HCT116 (cell line): Measurements from ENCODE around the gene PPM1H. TPM values are rescaled to one million over a fixed set of nuclear protein-coding genes. Genes with fewer than 3 reads are reported as not detected.

Source experiments
- ATAC-seq: fragments of 200-7000 bp; cut with Tn5 transposase; 2 replicates; pipeline ENCODE4 v1.9.1; 2020; ENCODE audit warnings: mild to moderate bottlenecking, moderate library complexity
- BruUV-seq: library from RNA; stranded (reverse); fragments of 400-500 nt; replicated peaks from 2 replicates; lab custom pipeline; 2021; lab: Mats Ljungman, UMichigan
- CTCF ChIA-PET: fragments of 300-600 bp; sonication (Branson Sonifier 250); formaldehyde crosslinking; loops from one replicate; lab custom pipeline; 2021; ENCODE audit warnings: antibody characterized with exemption; lab: Charles Lee
- POLR2A ChIA-PET: fragments of 300-600, 350-600 bp; sonication (Branson Sonifier 250); formaldehyde crosslinking; loops from one replicate; lab custom pipeline; 2021; ENCODE audit warnings: antibody characterized with exemption; lab: Charles Lee
- RAD21 ChIA-PET, 2 experiments: fragments of 300-600 bp; sonication (Branson Sonifier 250); formaldehyde crosslinking; loops; one replicate each; lab custom pipeline; 2023; ENCODE audit warnings: low total read pairs in 2 of 2; ENCODE audit not compliant: uncharacterized antibody in 2 of 2, unreplicated experiment in 2 of 2, low non-redundant PET in 1 of 2; lab: Charles Lee
- DNase-seq: peaks from one replicate; pipeline ENCODE4 v3.0.0-alpha.2; 2010; ENCODE audit warnings: low read depth, low spot score
- H2AFZ ChIP-seq: fragments of 200-600 bp; shearing (Covaris generic), sonication (generic); 2 replicates; pipeline ENCODE4 v1.6.1; 2017; ENCODE audit warnings: low read depth, mixed run types, mixed read lengths, antibody characterized with exemption, low read length; ENCODE audit not compliant: poor library complexity, severe bottlenecking
- H3K27ac ChIP-seq: 2 replicates; pipeline ENCODE4 v1.5.1; 2012; ENCODE audit warnings: low read depth, low read length
- H3K27me3 ChIP-seq: fragments of 200-600 bp; sonication (generic); 2 replicates; pipeline ENCODE4 v1.6.1; 2016; ENCODE audit warnings: mixed run types, low read length, mixed read lengths; ENCODE audit not compliant: insufficient read depth
- H3K36me3 ChIP-seq, 2 experiments: fragments of 200-500 bp in 1 of 2; fragments of 200-600 bp in 1 of 2; sonication (Bioruptor generic) in 1 of 2; sonication (generic) in 1 of 2; 2 replicates each; pipeline versions ENCODE4 v1.5.1 to v1.6.1; 2014 to 2016; ENCODE audit warnings: low read length in 2 of 2, inconsistent platforms in 1 of 2, mixed read lengths in 1 of 2, mixed run types in 1 of 2; ENCODE audit not compliant: insufficient read depth in 2 of 2, control insufficient read depth in 1 of 2
- H3K4me1 ChIP-seq, 2 experiments: fragments of 200-600 bp in 1 of 2; sonication (generic) in 1 of 2; 2 replicates each; pipeline versions ENCODE4 v1.5.1 to v1.6.1; 2012 to 2017; ENCODE audit warnings: low read length in 2 of 2, inconsistent platforms in 1 of 2, mild to moderate bottlenecking in 1 of 2, mixed read lengths in 1 of 2, mixed run types in 1 of 2, moderate library complexity in 1 of 2; ENCODE audit not compliant: insufficient read depth in 2 of 2, control insufficient read depth in 1 of 2
- H3K4me2 ChIP-seq: fragments of 200-600 bp; sonication (generic); 2 replicates; pipeline ENCODE4 v1.6.1; 2017; ENCODE audit warnings: mixed run types, low read length, mixed read lengths
- H3K4me3 ChIP-seq, 2 experiments: fragments of 200-600 bp in 1 of 2; sonication (generic) in 1 of 2; replicated peaks in 1 of 2; 2 replicates each; pipeline ENCODE4 v1.5.1; 2011 to 2016; ENCODE audit warnings: low read length in 2 of 2, control low read depth in 1 of 2, low read depth in 1 of 2, mild to moderate bottlenecking in 1 of 2, mixed read lengths in 1 of 2, mixed run types in 1 of 2
- H3K79me2 ChIP-seq: fragments of 200-600 bp; sonication (generic); 2 replicates; pipeline ENCODE4 v1.6.1; 2017; ENCODE audit warnings: mild to moderate bottlenecking, mixed run types, low read length, moderate library complexity, mixed read lengths; ENCODE audit not compliant: insufficient read depth
- H3K9ac ChIP-seq: fragments of 200-600 bp; sonication (generic); 2 replicates; pipeline ENCODE4 v1.6.1; 2016; ENCODE audit warnings: low read length, mixed read lengths
- H3K9me2 ChIP-seq: fragments of 200-600 bp; sonication (generic), shearing (Covaris generic); 2 replicates; pipeline ENCODE4 v1.6.1; 2017; ENCODE audit warnings: mixed run types, mild to moderate bottlenecking, moderate library complexity; ENCODE audit not compliant: insufficient read depth
- H3K9me3 ChIP-seq, 2 experiments: fragments of 200-500 bp in 1 of 2; fragments of 200-600 bp in 1 of 2; sonication (Bioruptor generic) in 1 of 2; sonication (generic) in 1 of 2; 2 replicates each; pipeline ENCODE4 v1.6.1; 2014 to 2017; ENCODE audit warnings: low read length in 2 of 2, mixed read lengths in 2 of 2, inconsistent platforms in 1 of 2, low read depth in 1 of 2, mild to moderate bottlenecking in 1 of 2, mixed run types in 1 of 2, moderate library complexity in 1 of 2; ENCODE audit not compliant: control insufficient read depth in 1 of 2, insufficient read depth in 1 of 2
- H4K20me1 ChIP-seq: fragments of 200-600 bp; sonication (generic), shearing (Covaris generic); 2 replicates; pipeline ENCODE4 v1.6.1; 2017; ENCODE audit warnings: mixed run types, mild to moderate bottlenecking, moderate library complexity; ENCODE audit not compliant: insufficient read depth
- CEBPB ChIP-seq: IDR thresholded peaks from 2 replicates; pipeline ENCODE4 v1.6.1; 2012; ENCODE audit warnings: low read depth
- EGR1 ChIP-seq: IDR thresholded peaks from 2 replicates; pipeline ENCODE4 v1.6.1; 2012; ENCODE audit warnings: low read depth
- ELF1 ChIP-seq: IDR thresholded peaks from 2 replicates; pipeline ENCODE4 v1.6.1; 2012; ENCODE audit warnings: low read depth, borderline replicate concordance
- EZH2 ChIP-seq: fragments of 200-600 bp; sonication (generic); IDR thresholded peaks from 2 replicates; pipeline ENCODE4 v1.6.1; 2017; ENCODE audit warnings: antibody characterized with exemption, mixed run types
- JUND ChIP-seq: IDR thresholded peaks from 2 replicates; pipeline ENCODE4 v1.6.1; 2012
- SIN3A ChIP-seq: IDR thresholded peaks from 2 replicates; pipeline ENCODE4 v1.6.1; 2012; ENCODE audit warnings: low read depth
- TCF7L2 ChIP-seq: IDR thresholded peaks from 2 replicates; pipeline ENCODE4 v1.7.0; 2011; ENCODE audit warnings: borderline replicate concordance, inconsistent platforms; ENCODE audit not compliant: insufficient read depth, insufficient read length; ENCODE audit errors: extremely low read depth
- ZNF274 ChIP-seq: fragments of 200-500 bp; sonication (Bioruptor generic); IDR thresholded peaks from 2 replicates; pipeline ENCODE4 v1.6.1; 2014; ENCODE audit warnings: mild to moderate bottlenecking, low read depth, low read length, inconsistent platforms
- intact Hi-C: fragments of 100-400 bp; cut with micrococcal nuclease; formaldehyde crosslinking; loops from 2 replicates; pipeline ENCODE4 v1.10.0; 2022
- total RNA-seq: library from RNA; stranded (reverse); gene quantifications from one replicate; pipeline ENCODE4 v1.2.1, GENCODE V29; 2021; ENCODE audit not compliant: unreplicated experiment
- TF ChIP-seq, protein P1 (sequence below): IDR thresholded peaks from 2 replicates; pipeline ENCODE4 v1.6.1; 2011; ENCODE audit warnings: mild to moderate bottlenecking, low read length, moderate library complexity; ENCODE audit not compliant: insufficient replicate concordance; ENCODE audit errors: extremely low read depth
- TF ChIP-seq, protein P2 (sequence below): IDR thresholded peaks from 2 replicates; pipeline ENCODE4 v1.6.1; 2012; ENCODE audit warnings: low read depth
- TF ChIP-seq, protein P3 (sequence below): IDR thresholded peaks from 2 replicates; pipeline ENCODE4 v1.6.1; 2012

PPM1H gene
- total RNA-seq, 1 experiment from 2014 or later, result 8.0 TPM

DNA sequence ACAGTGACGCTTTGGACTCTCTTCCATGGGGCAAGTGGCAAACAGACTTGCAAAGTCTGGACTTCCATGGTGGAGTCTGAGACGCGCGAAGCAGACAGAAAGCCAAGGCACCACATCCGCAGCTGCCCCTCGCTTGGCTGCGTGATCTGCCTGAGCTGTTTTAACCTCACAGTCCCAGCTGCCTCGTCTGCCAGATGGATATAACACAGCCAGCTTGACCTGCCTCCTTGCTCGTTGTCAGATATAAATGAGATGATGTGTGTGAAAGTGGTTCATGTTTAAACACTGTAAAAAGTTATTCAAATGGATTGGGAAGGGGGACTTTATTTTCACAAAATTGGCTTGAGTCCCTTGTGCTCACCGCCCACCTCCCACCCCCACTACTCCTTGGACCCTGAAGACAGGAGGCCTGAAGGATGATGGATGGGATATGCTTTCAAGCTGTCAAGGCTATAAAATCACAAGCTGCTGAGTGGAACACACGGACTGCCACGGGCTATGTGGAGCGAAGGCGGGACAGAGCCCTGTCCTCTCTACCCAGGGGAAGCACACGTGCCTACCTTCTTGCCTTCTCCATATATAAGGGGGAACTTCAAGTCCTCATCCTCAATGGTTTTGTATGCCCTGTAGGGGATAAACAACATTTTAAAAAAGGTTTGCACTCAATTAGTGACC is 241.4 kb downstream of the PPM1H start:
- H3K9ac ChIP-seq, result no peak overlapping the region
- no peaks in the 10 kb centered on the region for H3K27me3 ChIP-seq
- RAD21 ChIA-PET, result no interaction called here
- ATAC-seq (no peak), DNase-seq (no peak)
- intact Hi-C loops, result no loop called here
- no peak overlapping the region for H3K4me2 ChIP-seq
- H3K79me2 ChIP-seq, result no peaks in the 10 kb centered on the region
- CTCF ChIA-PET, result no interaction called here
- POLR2A ChIA-PET, result no interaction called here
- H2AFZ ChIP-seq, result no peak overlapping the region
- H3K36me3 ChIP-seq, result no peaks in the 10 kb centered on the region
- no TSS peak for BruUV-seq
- no peaks in the 10 kb centered on the region for H3K9me3 ChIP-seq
- H3K9me2 ChIP-seq, result no peaks in the 10 kb centered on the region
- H3K4me1 ChIP-seq, result no peaks in the 10 kb centered on the region
- no peak overlapping the region for H3K4me3 ChIP-seq
- TF ChIP-seq, protein P1, sequence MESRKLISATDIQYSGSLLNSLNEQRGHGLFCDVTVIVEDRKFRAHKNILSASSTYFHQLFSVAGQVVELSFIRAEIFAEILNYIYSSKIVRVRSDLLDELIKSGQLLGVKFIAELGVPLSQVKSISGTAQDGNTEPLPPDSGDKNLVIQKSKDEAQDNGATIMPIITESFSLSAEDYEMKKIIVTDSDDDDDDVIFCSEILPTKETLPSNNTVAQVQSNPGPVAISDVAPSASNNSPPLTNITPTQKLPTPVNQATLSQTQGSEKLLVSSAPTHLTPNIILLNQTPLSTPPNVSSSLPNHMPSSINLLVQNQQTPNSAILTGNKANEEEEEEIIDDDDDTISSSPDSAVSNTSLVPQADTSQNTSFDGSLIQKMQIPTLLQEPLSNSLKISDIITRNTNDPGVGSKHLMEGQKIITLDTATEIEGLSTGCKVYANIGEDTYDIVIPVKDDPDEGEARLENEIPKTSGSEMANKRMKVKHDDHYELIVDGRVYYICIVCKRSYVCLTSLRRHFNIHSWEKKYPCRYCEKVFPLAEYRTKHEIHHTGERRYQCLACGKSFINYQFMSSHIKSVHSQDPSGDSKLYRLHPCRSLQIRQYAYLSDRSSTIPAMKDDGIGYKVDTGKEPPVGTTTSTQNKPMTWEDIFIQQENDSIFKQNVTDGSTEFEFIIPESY, result no peak
- TF ChIP-seq ZNF274 (no peak), ELF1 (no peak), TCF7L2 (no peak), EZH2 (no peak), EGR1 (no peak), CEBPB (no peak), SIN3A (no peak), JUND (no peak)
- TF ChIP-seq, protein P2, sequence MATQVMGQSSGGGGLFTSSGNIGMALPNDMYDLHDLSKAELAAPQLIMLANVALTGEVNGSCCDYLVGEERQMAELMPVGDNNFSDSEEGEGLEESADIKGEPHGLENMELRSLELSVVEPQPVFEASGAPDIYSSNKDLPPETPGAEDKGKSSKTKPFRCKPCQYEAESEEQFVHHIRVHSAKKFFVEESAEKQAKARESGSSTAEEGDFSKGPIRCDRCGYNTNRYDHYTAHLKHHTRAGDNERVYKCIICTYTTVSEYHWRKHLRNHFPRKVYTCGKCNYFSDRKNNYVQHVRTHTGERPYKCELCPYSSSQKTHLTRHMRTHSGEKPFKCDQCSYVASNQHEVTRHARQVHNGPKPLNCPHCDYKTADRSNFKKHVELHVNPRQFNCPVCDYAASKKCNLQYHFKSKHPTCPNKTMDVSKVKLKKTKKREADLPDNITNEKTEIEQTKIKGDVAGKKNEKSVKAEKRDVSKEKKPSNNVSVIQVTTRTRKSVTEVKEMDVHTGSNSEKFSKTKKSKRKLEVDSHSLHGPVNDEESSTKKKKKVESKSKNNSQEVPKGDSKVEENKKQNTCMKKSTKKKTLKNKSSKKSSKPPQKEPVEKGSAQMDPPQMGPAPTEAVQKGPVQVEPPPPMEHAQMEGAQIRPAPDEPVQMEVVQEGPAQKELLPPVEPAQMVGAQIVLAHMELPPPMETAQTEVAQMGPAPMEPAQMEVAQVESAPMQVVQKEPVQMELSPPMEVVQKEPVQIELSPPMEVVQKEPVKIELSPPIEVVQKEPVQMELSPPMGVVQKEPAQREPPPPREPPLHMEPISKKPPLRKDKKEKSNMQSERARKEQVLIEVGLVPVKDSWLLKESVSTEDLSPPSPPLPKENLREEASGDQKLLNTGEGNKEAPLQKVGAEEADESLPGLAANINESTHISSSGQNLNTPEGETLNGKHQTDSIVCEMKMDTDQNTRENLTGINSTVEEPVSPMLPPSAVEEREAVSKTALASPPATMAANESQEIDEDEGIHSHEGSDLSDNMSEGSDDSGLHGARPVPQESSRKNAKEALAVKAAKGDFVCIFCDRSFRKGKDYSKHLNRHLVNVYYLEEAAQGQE, result no peak
- TF ChIP-seq, protein P3, sequence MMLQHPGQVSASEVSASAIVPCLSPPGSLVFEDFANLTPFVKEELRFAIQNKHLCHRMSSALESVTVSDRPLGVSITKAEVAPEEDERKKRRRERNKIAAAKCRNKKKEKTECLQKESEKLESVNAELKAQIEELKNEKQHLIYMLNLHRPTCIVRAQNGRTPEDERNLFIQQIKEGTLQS, result no peak
- no peak overlapping the region for H3K27ac ChIP-seq
- no peaks in the 10 kb centered on the region for H4K20me1 ChIP-seq
